ENCODE data around the gene IER5L.

- TF ChIP-seq, protein P1, sequence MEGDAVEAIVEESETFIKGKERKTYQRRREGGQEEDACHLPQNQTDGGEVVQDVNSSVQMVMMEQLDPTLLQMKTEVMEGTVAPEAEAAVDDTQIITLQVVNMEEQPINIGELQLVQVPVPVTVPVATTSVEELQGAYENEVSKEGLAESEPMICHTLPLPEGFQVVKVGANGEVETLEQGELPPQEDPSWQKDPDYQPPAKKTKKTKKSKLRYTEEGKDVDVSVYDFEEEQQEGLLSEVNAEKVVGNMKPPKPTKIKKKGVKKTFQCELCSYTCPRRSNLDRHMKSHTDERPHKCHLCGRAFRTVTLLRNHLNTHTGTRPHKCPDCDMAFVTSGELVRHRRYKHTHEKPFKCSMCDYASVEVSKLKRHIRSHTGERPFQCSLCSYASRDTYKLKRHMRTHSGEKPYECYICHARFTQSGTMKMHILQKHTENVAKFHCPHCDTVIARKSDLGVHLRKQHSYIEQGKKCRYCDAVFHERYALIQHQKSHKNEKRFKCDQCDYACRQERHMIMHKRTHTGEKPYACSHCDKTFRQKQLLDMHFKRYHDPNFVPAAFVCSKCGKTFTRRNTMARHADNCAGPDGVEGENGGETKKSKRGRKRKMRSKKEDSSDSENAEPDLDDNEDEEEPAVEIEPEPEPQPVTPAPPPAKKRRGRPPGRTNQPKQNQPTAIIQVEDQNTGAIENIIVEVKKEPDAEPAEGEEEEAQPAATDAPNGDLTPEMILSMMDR (conservative IDR thresholded peaks at IDR 0.05), result no peak
- TF ChIP-seq ZFX (IDR thresholded peaks at IDR 0.05), result no peak
Measured at GRCh38 chr9:129141066-129142041, 36.7 kb downstream of the IER5L start.

Measured in C4-2B (cell line).